ENCODE data around the gene NKD1.

- no peak for TF ChIP-seq CTCF (conservative IDR thresholded peaks at IDR 0.05; ENCODE audit: low read length)
- no peak for TF ChIP-seq EZH2phosphoT487 (IDR thresholded peaks at IDR 0.05; ENCODE audit: borderline replicate concordance)
These were observed 7.9 kb downstream of the NKD1 start for GRCh38 chr16:50555952-50556673.

All from Loucy (cell line).